SK-N-MC (cell line): ENCODE results near the gene PIAS4.

Source experiments
- EZH2 ChIP-seq: fragments of 200-600 bp; sonication (generic); IDR thresholded peaks from one replicate; pipeline ENCODE4 v1.6.1; 2017; ENCODE audit warnings: antibody characterized with exemption
- POLR2AphosphoS5 ChIP-seq: IDR thresholded peaks from 2 replicates; pipeline ENCODE4 v1.6.1; 2012; ENCODE audit warnings: mild to moderate bottlenecking, low read depth, low read length, borderline replicate concordance

GRCh38 chr19:4038057-4038456, 30.5 kb downstream of the PIAS4 start:
- no peak for TF ChIP-seq EZH2
- TF ChIP-seq POLR2AphosphoS5: no peak
